ENCODE results near the gene CALHM4. TPM values are rescaled to one million over a fixed set of nuclear protein-coding genes. Genes with fewer than 3 reads are reported as not detected.

CALHM4 gene
- total and polyA plus RNA-seq, 2 experiments from 2014 or later: not detected

GRCh38 chr6:116578335-116578734, 24.8 kb downstream of the CALHM4 start:
- Histone ChIP-seq H2AFZ (no peak overlapping the region), H3F3A (replicated peaks; ENCODE audit: low read depth) (no peaks in the 10 kb centered on the region), H4K20me1 (replicated peaks; ENCODE audit: insufficient read depth) (no peaks in the 10 kb centered on the region), H3K36me3 (ENCODE audit: insufficient read depth) (no peaks in the 10 kb centered on the region), H3K4me1 (ENCODE audit: insufficient read depth) (no peaks in the 10 kb centered on the region), H3K27me3 (ENCODE audit: insufficient read depth) (no peaks in the 10 kb centered on the region), H3K79me2 (replicated peaks; ENCODE audit: insufficient read depth) (peaks cover 60% of the 10 kb centered on the region), H3K4me3 (no peak overlapping the region), H3K4me2 (no peak overlapping the region), H3K9me2 (ENCODE audit: insufficient read depth) (no peaks in the 10 kb centered on the region), H3K27ac (ENCODE audit: low read depth) (no peak overlapping the region)
- Mint-ChIP-seq H3K4me3 (no peak overlapping the region), H3K27me3 (ENCODE audit: insufficient read depth, low read depth, poor library complexity) (peaks cover 2% of the 10 kb centered on the region), H3K36me3 (ENCODE audit: low read depth) (no peaks in the 10 kb centered on the region), H3K27ac (no peak overlapping the region), H3K4me1 (no peaks in the 10 kb centered on the region), H3K9me3 (no peaks in the 10 kb centered on the region)
- DNase-seq (ENCODE audit: low spot score): no peak
- no peak for TF ChIP-seq EZH2 (IDR thresholded peaks at IDR 0.05; ENCODE audit: low read depth, unreplicated experiment)
- no peak for TF ChIP-seq ETS1 (IDR thresholded peaks at IDR 0.05)
- no peak for ATAC-seq

GRCh38 chr6:116579143-116579542, 25.6 kb downstream of the CALHM4 start:
- no peak overlapping the region for H3K4me3 Mint-ChIP-seq
- H3K27me3 Mint-ChIP-seq (ENCODE audit: insufficient read depth, low read depth, poor library complexity): peaks cover 2% of the 10 kb centered on the region
- Histone ChIP-seq H3K79me2 (replicated peaks; ENCODE audit: insufficient read depth) (peaks cover 52% of the 10 kb centered on the region), H3K27ac (ENCODE audit: low read depth) (no peak overlapping the region), H3K4me2 (no peak overlapping the region), H3K9me2 (ENCODE audit: insufficient read depth) (no peaks in the 10 kb centered on the region), H4K20me1 (replicated peaks; ENCODE audit: insufficient read depth) (no peaks in the 10 kb centered on the region), H2AFZ (no peak overlapping the region), H3F3A (replicated peaks; ENCODE audit: low read depth) (no peaks in the 10 kb centered on the region), H3K4me1 (ENCODE audit: insufficient read depth) (no peaks in the 10 kb centered on the region), H3K27me3 (ENCODE audit: insufficient read depth) (no peaks in the 10 kb centered on the region), H3K36me3 (ENCODE audit: insufficient read depth) (no peaks in the 10 kb centered on the region), H3K4me3 (no peak overlapping the region)
- no peaks in the 10 kb centered on the region for H3K4me1 Mint-ChIP-seq
- H3K36me3 Mint-ChIP-seq (ENCODE audit: low read depth): no peaks in the 10 kb centered on the region
- no peak for ATAC-seq
- no peaks in the 10 kb centered on the region for H3K9me3 Mint-ChIP-seq
- no peak for DNase-seq (ENCODE audit: low spot score)
- H3K27ac Mint-ChIP-seq: no peak overlapping the region
- TF ChIP-seq CREB1 (CRISPR knock-in tag; IDR thresholded peaks at IDR 0.05; ENCODE audit: low read depth): no peak
- no peak for TF ChIP-seq ZNF462 (CRISPR knock-in tag; IDR thresholded peaks at IDR 0.05)
- TF ChIP-seq EZH2 (IDR thresholded peaks at IDR 0.05; ENCODE audit: low read depth, unreplicated experiment): no peak
- TF ChIP-seq NANOG (IDR thresholded peaks at IDR 0.05; ENCODE audit: borderline replicate concordance): no peak
- TF ChIP-seq REST (IDR thresholded peaks at IDR 0.05; ENCODE audit: unreplicated experiment): no peak
- TF ChIP-seq JUNB (IDR thresholded peaks at IDR 0.05; ENCODE audit: unreplicated experiment): no peak
- TF ChIP-seq ETS1 (IDR thresholded peaks at IDR 0.05): no peak
- no peak for TF ChIP-seq EZH2phosphoT487 (IDR thresholded peaks at IDR 0.05; ENCODE audit: unreplicated experiment)
- TF ChIP-seq STAT1 (IDR thresholded peaks at IDR 0.05; ENCODE audit: unreplicated experiment): no peak

All from GM23338 (cell line).